Gastrocnemius medialis (tissue), 4 donors: ENCODE results near the gene CYP4X1. TPM values are rescaled to one million over a fixed set of nuclear protein-coding genes. Genes with fewer than 3 reads are reported as not detected.
A peak's percentile ranks its signal among the peaks of the same experiment; 100 is the strongest.
"Not testable (repeated sequence)": the region's sequence is repeated elsewhere in the genome, so short reads cannot be mapped to it uniquely, and the experiment has no call there.

Experiments
- ATAC-seq, 2 donors: fragments of 150-250 bp; one replicate each; pipeline ENCODE4 v1.9.1; 2016
- DNase-seq, 2 donors: peaks; one replicate each; pipeline ENCODE4 v3.0.0-alpha.2; 2019
- H3K27ac ChIP-seq, 4 donors: fragments of 200-600 bp; sonication (generic); 1 replicate in 1 of 4; 2 replicates in 3 of 4; pipeline ENCODE4 v1.5.1; 2016 to 2018; ENCODE audit warnings: mild to moderate bottlenecking in 2 of 4, moderate library complexity in 1 of 4
- H3K27me3 ChIP-seq, 3 donors: fragments of 200-600 bp; sonication (generic) in 2 of 3; 1 replicate in 1 of 3; 2 replicates in 2 of 3; pipeline versions ENCODE4 v1.5.1 to v1.6.0; 2016 to 2019; ENCODE audit warnings: mild to moderate bottlenecking in 1 of 3, moderate library complexity in 1 of 3
- H3K36me3 ChIP-seq, 2 donors: fragments of 200-600 bp; sonication (generic) in 1 of 2; one replicate each; pipeline ENCODE4 v1.5.1; 2017 to 2018
- H3K4me1 ChIP-seq, 2 donors: fragments of 200-600 bp; sonication (generic) in 1 of 2; one replicate each; pipeline ENCODE4 v1.5.1; 2016 to 2017; ENCODE audit warnings: mild to moderate bottlenecking in 2 of 2
- H3K4me3 ChIP-seq, 4 donors: fragments of 200-600 bp; sonication (generic) in 3 of 4; 1 replicate in 1 of 4; 2 replicates in 3 of 4; pipeline ENCODE4 v1.5.1; 2016 to 2019; ENCODE audit warnings: mild to moderate bottlenecking in 2 of 4
- H3K9me3 ChIP-seq, 3 donors: fragments of 200-600 bp; sonication (generic) in 2 of 3; 1 replicate in 1 of 3; 2 replicates in 2 of 3; pipeline ENCODE4 v1.5.1; 2016 to 2019
- POLR2A ChIP-seq, 2 donors: fragments of 450-650 bp; IDR thresholded peaks; one replicate each; pipeline ENCODE4 v1.6.1; 2017; ENCODE audit warnings: antibody characterized with exemption in 2 of 2, mild to moderate bottlenecking in 2 of 2, moderate library complexity in 2 of 2
- in situ Hi-C, 4 donors: fragments of 200-750 bp; cut with MboI; loops; one replicate each; pipeline versions ENCODE4 v1.15.0 to v1.8.0; 2017; ENCODE audit warnings: low sequenced_read_pairs in 4 of 4
- intact Hi-C: fragments of 100-400 bp; cut with DNase I; formaldehyde crosslinking; loops from one replicate; pipeline ENCODE4 v1.15.1; 2023; ENCODE audit warnings: low total_unique reads
- total RNA-seq, 4 donors: library from RNA; depleted of rRNA; stranded (reverse); fragments of >200 nt; gene quantifications; one replicate each; pipeline versions ENCODE4 v1.1.0 to v1.2.3, GENCODE V29; 2016
- TF ChIP-seq, protein P1 (sequence below), 5 experiments: fragments of 450-650 bp in 3 of 5; fragments of 200-600 bp in 2 of 5; sonication (generic) in 2 of 5; IDR thresholded peaks in 4 of 5; conservative IDR thresholded peaks in 1 of 5; 1 replicate in 4 of 5; 2 replicates in 1 of 5; pipeline ENCODE4 v1.5.1; 2016 to 2019; ENCODE audit warnings: antibody characterized with exemption in 5 of 5, mild to moderate bottlenecking in 3 of 5, moderate library complexity in 3 of 5

Gene CYP4X1, protein sequence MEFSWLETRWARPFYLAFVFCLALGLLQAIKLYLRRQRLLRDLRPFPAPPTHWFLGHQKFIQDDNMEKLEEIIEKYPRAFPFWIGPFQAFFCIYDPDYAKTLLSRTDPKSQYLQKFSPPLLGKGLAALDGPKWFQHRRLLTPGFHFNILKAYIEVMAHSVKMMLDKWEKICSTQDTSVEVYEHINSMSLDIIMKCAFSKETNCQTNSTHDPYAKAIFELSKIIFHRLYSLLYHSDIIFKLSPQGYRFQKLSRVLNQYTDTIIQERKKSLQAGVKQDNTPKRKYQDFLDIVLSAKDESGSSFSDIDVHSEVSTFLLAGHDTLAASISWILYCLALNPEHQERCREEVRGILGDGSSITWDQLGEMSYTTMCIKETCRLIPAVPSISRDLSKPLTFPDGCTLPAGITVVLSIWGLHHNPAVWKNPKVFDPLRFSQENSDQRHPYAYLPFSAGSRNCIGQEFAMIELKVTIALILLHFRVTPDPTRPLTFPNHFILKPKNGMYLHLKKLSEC
- 1 to 10 TPM in 3 of 4 donors, under 1 TPM in 1; 0.90 to 3.6 (median 2.6) TPM for total RNA-seq

DNA sequence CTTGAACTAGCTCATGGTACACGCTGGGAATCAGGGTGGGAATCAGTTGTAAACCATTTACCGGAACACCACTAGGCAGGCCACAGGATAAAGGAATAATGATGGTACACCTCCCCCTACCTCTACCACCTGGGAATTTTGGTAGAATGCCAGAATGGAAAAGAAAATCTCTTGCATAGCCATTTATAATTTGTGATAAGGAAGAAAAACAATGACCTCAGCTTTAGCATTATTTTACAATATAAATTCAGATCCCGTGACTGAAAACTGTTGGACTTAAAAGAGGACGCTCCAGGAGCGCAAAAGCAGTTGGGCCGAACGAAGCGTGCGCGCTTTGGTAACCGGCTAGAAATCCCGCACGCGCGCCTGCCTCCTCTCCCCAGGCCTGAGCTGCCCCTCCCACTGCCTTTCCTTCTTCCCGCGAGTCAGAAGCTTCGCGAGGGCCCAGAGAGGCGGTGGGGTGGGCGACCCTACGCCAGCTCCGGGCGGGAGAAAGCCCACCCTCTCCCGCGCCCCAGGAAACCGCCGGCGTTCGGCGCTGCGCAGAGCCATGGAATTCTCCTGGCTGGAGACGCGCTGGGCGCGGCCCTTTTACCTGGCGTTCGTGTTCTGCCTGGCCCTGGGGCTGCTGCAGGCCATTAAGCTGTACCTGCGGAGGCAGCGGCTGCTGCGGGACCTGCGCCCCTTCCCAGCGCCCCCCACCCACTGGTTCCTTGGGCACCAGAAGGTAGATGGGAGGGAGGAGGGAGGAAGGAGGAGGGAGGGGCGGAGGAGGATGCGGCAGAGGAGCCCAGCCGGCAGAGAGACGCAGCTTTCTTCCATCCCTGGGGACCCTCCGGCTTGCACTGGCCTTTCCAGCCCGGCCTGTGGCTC lies at the start of gene CYP4X1:
Gene CYP4X1, plus strand, starts transcription at position 402 of the 873 bp plus-strand sequence. Its CDS starts 149 bp downstream, at position 551.
- in situ Hi-C loops = no loop called here
- no peaks in the 10 kb centered on the region for H3K27me3 ChIP-seq
- peak within 1 kb of the TSS; percentile 78 to 86 (median 82) for H3K27ac ChIP-seq
- ATAC-seq (peak; percentile 63 to 68), DNase-seq (peak; percentile 4 to 26)
- TF ChIP-seq, protein P1, sequence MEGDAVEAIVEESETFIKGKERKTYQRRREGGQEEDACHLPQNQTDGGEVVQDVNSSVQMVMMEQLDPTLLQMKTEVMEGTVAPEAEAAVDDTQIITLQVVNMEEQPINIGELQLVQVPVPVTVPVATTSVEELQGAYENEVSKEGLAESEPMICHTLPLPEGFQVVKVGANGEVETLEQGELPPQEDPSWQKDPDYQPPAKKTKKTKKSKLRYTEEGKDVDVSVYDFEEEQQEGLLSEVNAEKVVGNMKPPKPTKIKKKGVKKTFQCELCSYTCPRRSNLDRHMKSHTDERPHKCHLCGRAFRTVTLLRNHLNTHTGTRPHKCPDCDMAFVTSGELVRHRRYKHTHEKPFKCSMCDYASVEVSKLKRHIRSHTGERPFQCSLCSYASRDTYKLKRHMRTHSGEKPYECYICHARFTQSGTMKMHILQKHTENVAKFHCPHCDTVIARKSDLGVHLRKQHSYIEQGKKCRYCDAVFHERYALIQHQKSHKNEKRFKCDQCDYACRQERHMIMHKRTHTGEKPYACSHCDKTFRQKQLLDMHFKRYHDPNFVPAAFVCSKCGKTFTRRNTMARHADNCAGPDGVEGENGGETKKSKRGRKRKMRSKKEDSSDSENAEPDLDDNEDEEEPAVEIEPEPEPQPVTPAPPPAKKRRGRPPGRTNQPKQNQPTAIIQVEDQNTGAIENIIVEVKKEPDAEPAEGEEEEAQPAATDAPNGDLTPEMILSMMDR (IDR thresholded peaks at IDR 0.05 in 4 of 5, conservative IDR thresholded peaks at IDR 0.05 in 1 of 5) = no peak
- no peak for TF ChIP-seq POLR2A (IDR thresholded peaks at IDR 0.05)
- H3K9me3 ChIP-seq = no peaks in the 10 kb centered on the region
- intact Hi-C loops = no loop called here
- H3K4me1 ChIP-seq = peaks cover 24 to 30% of the 10 kb centered on the region in 2 donors
- H3K4me3 ChIP-seq = peak within 1 kb of the TSS; percentile 67 to 83 (median 74)
- no peaks in the 10 kb centered on the region for H3K36me3 ChIP-seq

DNA sequence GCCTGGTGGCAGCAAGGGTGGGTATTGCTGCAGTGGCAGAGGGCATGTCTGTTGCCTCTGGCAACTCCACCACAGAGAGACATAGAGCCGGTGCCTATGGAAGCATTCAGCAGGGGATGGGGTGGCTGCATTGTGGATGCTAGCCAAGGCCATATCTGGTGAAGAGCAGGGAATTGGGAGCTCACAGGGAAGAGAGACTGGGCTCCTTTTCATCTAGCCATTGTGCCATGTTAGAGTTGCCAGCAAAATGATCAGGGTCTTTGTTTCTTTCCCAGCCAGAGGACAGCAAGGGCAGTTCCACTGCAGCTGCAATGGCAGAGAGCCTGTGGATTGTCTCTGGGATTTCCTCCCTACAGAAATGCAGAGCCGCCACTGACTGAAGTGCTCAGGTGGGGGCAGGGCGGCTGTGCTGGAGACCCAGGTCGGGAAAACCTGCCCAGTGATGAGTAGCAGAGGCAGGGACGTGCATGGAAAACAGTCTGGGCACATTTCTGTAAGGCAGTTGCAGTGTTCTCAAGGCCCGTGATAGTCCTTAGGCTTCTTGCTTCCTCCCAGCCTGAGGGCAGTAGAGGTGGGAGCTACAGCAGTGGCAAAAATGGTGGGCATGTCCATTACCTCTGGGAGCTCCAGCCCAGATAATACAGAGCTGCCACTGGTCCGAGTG lies 40.2 kb upstream of the CYP4X1 start:
- ATAC-seq (no peak), DNase-seq (no peak)
- Histone ChIP-seq H3K4me3 (no peak overlapping the region), H3K27ac (no peak overlapping the region), H3K9me3 (no peaks in the 10 kb centered on the region), H3K36me3 (no peaks in the 10 kb centered on the region), H3K4me1 (no peaks in the 10 kb centered on the region), H3K27me3 (no peaks in the 10 kb centered on the region)
- in situ Hi-C loops = no loop called here
- TF ChIP-seq, protein P1 (IDR thresholded peaks at IDR 0.05 in 4 of 5, conservative IDR thresholded peaks at IDR 0.05 in 1 of 5) = no peak
- no peak for TF ChIP-seq POLR2A (IDR thresholded peaks at IDR 0.05)
- intact Hi-C loops = no loop called here

DNA sequence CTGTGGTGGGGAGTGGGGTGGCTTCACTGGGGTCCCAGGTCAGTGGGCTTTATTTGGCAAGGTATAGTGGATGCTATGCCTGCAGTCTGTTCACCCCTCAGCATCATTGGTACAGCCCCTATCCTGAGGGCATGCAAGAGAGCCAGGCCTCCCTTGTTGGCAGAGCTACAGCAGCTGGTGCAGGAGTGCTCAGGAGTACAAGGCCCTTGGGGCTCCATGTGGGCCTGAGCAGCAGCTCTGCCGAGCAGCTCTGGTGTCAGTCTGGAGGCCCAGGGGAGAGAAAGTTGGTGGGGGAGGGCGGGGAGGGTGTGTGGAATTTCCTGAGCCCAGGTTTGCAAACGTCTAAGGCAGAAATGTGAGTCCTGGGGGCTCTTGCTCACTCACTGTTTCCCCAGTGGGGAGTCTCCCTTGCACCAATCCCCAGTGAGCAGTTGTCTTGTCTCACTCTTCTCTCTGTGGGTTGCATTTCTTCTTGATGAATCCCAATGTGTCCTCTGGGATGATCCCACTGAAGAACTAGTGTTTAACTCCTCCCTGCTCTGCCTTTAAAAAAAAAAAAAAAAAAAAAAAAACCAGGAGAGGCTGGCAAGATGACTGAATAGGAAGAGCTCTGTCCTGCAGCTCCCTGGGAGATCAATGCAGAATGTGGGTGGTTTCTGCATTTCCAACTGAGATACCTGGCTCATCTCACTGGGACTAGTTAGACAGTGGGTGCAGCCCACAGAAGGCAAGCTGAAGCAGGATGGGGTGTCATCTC lies 39.5 kb upstream of the CYP4X1 start:
- intact Hi-C loops (no loop called here), in situ Hi-C loops (no loop called here)
- DNase-seq (no peak), ATAC-seq (no peak)
- Histone ChIP-seq H3K36me3 (no peaks in the 10 kb centered on the region), H3K4me1 (no peaks in the 10 kb centered on the region), H3K4me3 (no peak overlapping the region), H3K27me3 (no peaks in the 10 kb centered on the region), H3K9me3 (no peaks in the 10 kb centered on the region), H3K27ac (no peak overlapping the region)
- TF ChIP-seq POLR2A (IDR thresholded peaks at IDR 0.05) = no peak
- TF ChIP-seq, protein P1 (IDR thresholded peaks at IDR 0.05 in 4 of 5, conservative IDR thresholded peaks at IDR 0.05 in 1 of 5) = no peak

DNA sequence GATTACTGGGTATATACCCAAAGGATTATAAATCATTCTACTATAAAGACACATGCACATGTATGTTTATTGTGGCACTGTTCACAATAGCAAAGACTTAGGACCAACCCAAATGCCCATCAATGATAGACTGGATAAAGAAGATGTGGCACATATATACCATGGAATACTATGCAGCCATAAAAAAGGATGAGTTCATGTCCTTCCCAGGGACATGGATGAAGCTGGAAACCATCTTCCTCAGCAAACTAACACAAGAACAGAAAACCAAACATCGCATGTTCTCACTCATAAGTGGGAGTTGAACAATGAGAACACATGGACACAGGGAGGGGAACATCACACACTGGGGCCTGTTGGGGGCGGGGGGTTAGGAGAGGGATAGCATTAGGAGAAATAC lies 32.9 kb upstream of the CYP4X1 start:
- intact Hi-C loops, H3K36me3 ChIP-seq, H3K9me3 ChIP-seq, H3K27ac ChIP-seq, in situ Hi-C loops, DNase-seq, ATAC-seq, H3K4me1 ChIP-seq, H3K4me3 ChIP-seq, H3K27me3 ChIP-seq: not testable (repeated sequence)
